Activated CD4-positive, alpha-beta memory T cell treated with anti-CD3 and anti-CD28 coated beads, Interleukin-2, amount 10 ng/mL, durations not matched to agents 7 days and 5 days (primary cell): ENCODE data around the gene GPATCH11. TPM values are rescaled to one million over a fixed set of nuclear protein-coding genes. Genes with fewer than 3 reads are reported as not detected.
A peak's percentile ranks its signal among the peaks of the same experiment; 100 is the strongest.

Experiments
- CTCF ChIA-PET: fragments of 350-600 bp; sonication (Branson Sonifier 250); formaldehyde crosslinking; loops from one replicate; lab custom pipeline; 2021; ENCODE audit warnings: antibody characterized with exemption, inconsistent platforms; lab: Charles Lee
- POLR2A ChIA-PET: fragments of 350-600 bp; sonication (Branson Sonifier 250); formaldehyde crosslinking; loops from one replicate; lab custom pipeline; 2021; ENCODE audit warnings: antibody characterized with exemption; lab: Charles Lee
- DNase-seq: peaks from one replicate; pipeline ENCODE4 v3.0.0-alpha.2; 2020
- H3K27ac Mint-ChIP-seq: one replicate; pipeline ENCODE4 v1.8.0; 2021; ENCODE audit warnings: mild to moderate bottlenecking, mixed read lengths
- H3K27me3 Mint-ChIP-seq: one replicate; pipeline ENCODE4 v1.8.0; 2021; ENCODE audit warnings: mixed read lengths
- H3K36me3 Mint-ChIP-seq: one replicate; pipeline ENCODE4 v1.8.0; 2021; ENCODE audit warnings: low read depth, mixed read lengths
- H3K4me1 Mint-ChIP-seq: one replicate; pipeline ENCODE4 v1.8.0; 2021; ENCODE audit warnings: mixed read lengths
- H3K4me3 Mint-ChIP-seq: one replicate; pipeline ENCODE4 v1.8.0; 2021; ENCODE audit warnings: mild to moderate bottlenecking, mixed read lengths
- H3K9me3 Mint-ChIP-seq: one replicate; pipeline ENCODE4 v1.8.0; 2021; ENCODE audit warnings: mixed read lengths
- total RNA-seq, 2 experiments: library from RNA; stranded (reverse); gene quantifications; one replicate each; pipeline ENCODE4 v1.2.3, GENCODE V29; 2021

GPATCH11 gene
- total RNA-seq: 1 to 10 TPM; 9.0 to 9.2 TPM

GRCh38 chr2:37083873-37084794 is at the start of gene GPATCH11, which contains the start of gene HEATR5B:
Gene GPATCH11, plus strand, starts transcription at chr2:37084518. Its CDS starts 3,864 bp downstream, at chr2:37088382.
Gene HEATR5B, minus strand, starts transcription at chr2:37084372. Its CDS starts 958 bp downstream, at chr2:37083414.
- Mint-ChIP-seq H3K36me3 (peaks cover 36% of the 10 kb centered on the region), H3K27ac (no peak within 1 kb of the TSS), H3K4me3 (no peak within 1 kb of the TSS), H3K4me1 (peaks cover 38% of the 10 kb centered on the region), H3K9me3 (no peaks in the 10 kb centered on the region), H3K27me3 (no peaks in the 10 kb centered on the region)
- ChIA-PET CTCF (interaction anchor here (1.0 to 1.8 kb wide), 2 partner anchors 9 to 304 kb away, joined by 3 to 4 read pairs; no protein-coding TSS in a partner anchor), POLR2A (interaction anchor here (0.8 to 1.7 kb wide), 6 partner anchors 7 to 117 kb away, joined by 3 to 7 read pairs (median 3); partner anchors contain the start of gene EIF2AK2)
- peak; percentile 91 for DNase-seq

- Mint-ChIP-seq H3K4me3 (no peak overlapping the region), H3K27me3 (no peaks in the 10 kb centered on the region), H3K4me1 (no peaks in the 10 kb centered on the region), H3K27ac (no peak overlapping the region), H3K9me3 (no peaks in the 10 kb centered on the region), H3K36me3 (peaks cover 16% of the 10 kb centered on the region)
- no peak for DNase-seq
- POLR2A ChIA-PET: no interaction called here
- CTCF ChIA-PET: no interaction called here
Measured at GRCh38 chr2:37037771-37038170, 46.5 kb upstream of the GPATCH11 start.

- Mint-ChIP-seq H3K4me3 (no peak overlapping the region), H3K4me1 (no peaks in the 10 kb centered on the region), H3K36me3 (peaks cover 19% of the 10 kb centered on the region), H3K27me3 (no peaks in the 10 kb centered on the region), H3K9me3 (no peaks in the 10 kb centered on the region), H3K27ac (no peak overlapping the region)
- ChIA-PET CTCF (interaction anchor here (0.6 kb wide), 1 partner anchor 8 kb away, joined by 3 read pairs; no protein-coding TSS in a partner anchor), POLR2A (no interaction called here)
- no peak for DNase-seq
Measured at GRCh38 chr2:37039580-37039979, 44.7 kb upstream of the GPATCH11 start.

GRCh38 chr2:37052600-37053332 is 31.6 kb upstream of the GPATCH11 start:
- CTCF ChIA-PET: interaction anchor here (1.8 kb wide), 1 partner anchor 7 kb away, joined by 5 read pairs; no protein-coding TSS in a partner anchor
- no peak overlapping the region for H3K4me3 Mint-ChIP-seq
- no peaks in the 10 kb centered on the region for H3K27me3 Mint-ChIP-seq
- H3K4me1 Mint-ChIP-seq: peaks cover 1% of the 10 kb centered on the region
- POLR2A ChIA-PET: interaction anchor here (1.5 kb wide), 1 partner anchor 32 kb away, joined by 3 read pairs; the partner anchor contains the start of genes GPATCH11 and HEATR5B
- H3K9me3 Mint-ChIP-seq: no peaks in the 10 kb centered on the region
- peaks cover 36% of the 10 kb centered on the region for H3K36me3 Mint-ChIP-seq
- no peak overlapping the region for H3K27ac Mint-ChIP-seq
- no peak for DNase-seq

GRCh38 chr2:37059841-37060240 is 24.5 kb upstream of the GPATCH11 start:
- POLR2A ChIA-PET: no interaction called here
- Mint-ChIP-seq H3K36me3 (peaks cover 36% of the 10 kb centered on the region), H3K27ac (no peak overlapping the region), H3K9me3 (no peaks in the 10 kb centered on the region), H3K4me3 (no peak overlapping the region), H3K4me1 (peaks cover 4% of the 10 kb centered on the region), H3K27me3 (no peaks in the 10 kb centered on the region)
- DNase-seq: no peak
- CTCF ChIA-PET: no interaction called here

GRCh38 chr2:37060446-37060845 is 23.9 kb upstream of the GPATCH11 start:
- H3K27me3 Mint-ChIP-seq: no peaks in the 10 kb centered on the region
- DNase-seq: no peak
- H3K36me3 Mint-ChIP-seq: peaks cover 35% of the 10 kb centered on the region
- ChIA-PET CTCF (no interaction called here), POLR2A (interaction anchor here (0.6 kb wide), 1 partner anchor 187 kb away, joined by 3 read pairs; no protein-coding TSS in a partner anchor)
- H3K9me3 Mint-ChIP-seq: no peaks in the 10 kb centered on the region
- no peak overlapping the region for H3K27ac Mint-ChIP-seq
- no peak overlapping the region for H3K4me3 Mint-ChIP-seq
- peaks cover 4% of the 10 kb centered on the region for H3K4me1 Mint-ChIP-seq

- DNase-seq: no peak
- Mint-ChIP-seq H3K9me3 (no peaks in the 10 kb centered on the region), H3K4me1 (peaks cover 4% of the 10 kb centered on the region), H3K27ac (no peak overlapping the region), H3K4me3 (no peak overlapping the region), H3K27me3 (no peaks in the 10 kb centered on the region), H3K36me3 (peaks cover 35% of the 10 kb centered on the region)
- CTCF ChIA-PET: no interaction called here
- POLR2A ChIA-PET: interaction anchor here (0.6 kb wide), 1 partner anchor 188 kb away, joined by 3 read pairs; no protein-coding TSS in a partner anchor
Measured at GRCh38 chr2:37061013-37061711, 23.2 kb upstream of the GPATCH11 start.

- Mint-ChIP-seq H3K27me3 (no peaks in the 10 kb centered on the region), H3K27ac (no peak overlapping the region), H3K36me3 (peaks cover 32% of the 10 kb centered on the region), H3K4me1 (peaks cover 3% of the 10 kb centered on the region), H3K4me3 (no peak overlapping the region), H3K9me3 (no peaks in the 10 kb centered on the region)
- DNase-seq: no peak
- POLR2A ChIA-PET: no interaction called here
- CTCF ChIA-PET: no interaction called here
Measured at GRCh38 chr2:37061776-37062175, 22.5 kb upstream of the GPATCH11 start.

GRCh38 chr2:37068686-37069085 is 15.6 kb upstream of the GPATCH11 start:
- ChIA-PET CTCF (no interaction called here), POLR2A (no interaction called here)
- no peak for DNase-seq
- H3K27me3 Mint-ChIP-seq: no peaks in the 10 kb centered on the region
- peaks cover 7% of the 10 kb centered on the region for H3K4me1 Mint-ChIP-seq
- H3K4me3 Mint-ChIP-seq: no peak overlapping the region
- H3K9me3 Mint-ChIP-seq: no peaks in the 10 kb centered on the region
- no peak overlapping the region for H3K27ac Mint-ChIP-seq
- peaks cover 47% of the 10 kb centered on the region for H3K36me3 Mint-ChIP-seq

GRCh38 chr2:37070931-37071330 is 13.4 kb upstream of the GPATCH11 start:
- no peak overlapping the region for H3K4me3 Mint-ChIP-seq
- peaks cover 55% of the 10 kb centered on the region for H3K36me3 Mint-ChIP-seq
- no peak overlapping the region for H3K27ac Mint-ChIP-seq
- ChIA-PET CTCF (no interaction called here), POLR2A (no interaction called here)
- H3K27me3 Mint-ChIP-seq: no peaks in the 10 kb centered on the region
- H3K9me3 Mint-ChIP-seq: no peaks in the 10 kb centered on the region
- no peak for DNase-seq
- peaks cover 11% of the 10 kb centered on the region for H3K4me1 Mint-ChIP-seq

GRCh38 chr2:37080266-37080665 is 4.1 kb upstream of the GPATCH11 start:
- H3K4me1 Mint-ChIP-seq: peaks cover 44% of the 10 kb centered on the region
- ChIA-PET CTCF (no interaction called here), POLR2A (no interaction called here)
- H3K36me3 Mint-ChIP-seq: peaks cover 54% of the 10 kb centered on the region
- H3K27ac Mint-ChIP-seq: peak overlapping the region; percentile 19
- H3K9me3 Mint-ChIP-seq: no peaks in the 10 kb centered on the region
- DNase-seq: no peak
- peak overlapping the region; percentile 30 for H3K4me3 Mint-ChIP-seq
- no peaks in the 10 kb centered on the region for H3K27me3 Mint-ChIP-seq

- no peak for DNase-seq
- Mint-ChIP-seq H3K9me3 (no peaks in the 10 kb centered on the region), H3K27me3 (no peaks in the 10 kb centered on the region), H3K4me3 (peak overlapping the region; percentile 30), H3K27ac (peak overlapping the region; percentile 66), H3K36me3 (peaks cover 51% of the 10 kb centered on the region), H3K4me1 (peaks cover 44% of the 10 kb centered on the region)
- POLR2A ChIA-PET: no interaction called here
- CTCF ChIA-PET: no interaction called here
Measured at GRCh38 chr2:37080689-37081088, 3.6 kb upstream of the GPATCH11 start.
